ENCODE results near the gene HRH3. TPM values are rescaled to one million over a fixed set of nuclear protein-coding genes. Genes with fewer than 3 reads are reported as not detected.

Gene HRH3
- total RNA-seq, 2 donors from 2014 or later = not detected

GRCh38 chr20:62220666-62221568 is 839 bp upstream of the HRH3 start:
- intact Hi-C loops (cut with DNase I, micrococcal nuclease) = no loop called here
- DNase-seq (no peak), ATAC-seq (peak; percentile 15)

- intact Hi-C loops (cut with DNase I, micrococcal nuclease) = no loop called here
- ATAC-seq (peak; percentile 17), DNase-seq (no peak)
Observed at GRCh38 chr20:62219101-62219991, 732 bp downstream of the HRH3 start.

- intact Hi-C loops (cut with DNase I, micrococcal nuclease) = no loop called here
- DNase-seq (no peak), ATAC-seq (no peak)
Observed at GRCh38 chr20:62217913-62218773, 1.9 kb downstream of the HRH3 start.

- ATAC-seq (no peak), DNase-seq (no peak)
- intact Hi-C loops (cut with DNase I, micrococcal nuclease) = no loop called here
Observed at GRCh38 chr20:62216636-62217566, 3.2 kb downstream of the HRH3 start.

- no peak for DNase-seq
- no peak for ATAC-seq
- intact Hi-C loops (cut with DNase I, micrococcal nuclease) = no loop called here
Observed at GRCh38 chr20:62215991-62216635, 4.0 kb downstream of the HRH3 start.

GRCh38 chr20:62215020-62215990 is 4.8 kb downstream of the HRH3 start:
- ATAC-seq = no peak
- intact Hi-C loops (cut with DNase I, micrococcal nuclease) = no loop called here

GRCh38 chr20:62214067-62214466 is 6.0 kb downstream of the HRH3 start:
- ATAC-seq (no peak), DNase-seq (no peak)
- intact Hi-C loops (cut with DNase I, micrococcal nuclease) = no loop called here

More at GRCh38 chr20:62215020-62215990, 4.8 kb downstream of the HRH3 start:
- DNase-seq = no peak

GRCh38 chr20:62212299-62212698 is 7.8 kb downstream of the HRH3 start:
- no peak for ATAC-seq
- intact Hi-C loops (cut with DNase I, micrococcal nuclease) = no loop called here
- DNase-seq = no peak

- intact Hi-C loops (cut with DNase I, micrococcal nuclease) = no loop called here
Observed at GRCh38 chr20:62211769-62212288, 8.2 kb downstream of the HRH3 start.

GRCh38 chr20:62211216-62211615 is 8.9 kb downstream of the HRH3 start:
- no peak for ATAC-seq
- no peak for DNase-seq
- intact Hi-C loops (cut with DNase I, micrococcal nuclease) = no loop called here

More at GRCh38 chr20:62211769-62212288, 8.2 kb downstream of the HRH3 start:
- ATAC-seq (no peak), DNase-seq (no peak)

- ATAC-seq (no peak), DNase-seq (no peak)
- intact Hi-C loops (cut with DNase I, micrococcal nuclease) = no loop called here
Observed at GRCh38 chr20:62210496-62210855, 9.6 kb downstream of the HRH3 start.

- intact Hi-C loops (cut with DNase I, micrococcal nuclease) = no loop called here
- ATAC-seq (no peak), DNase-seq (no peak)
Observed at GRCh38 chr20:62209850-62210495, 10.1 kb downstream of the HRH3 start.

- ATAC-seq (peak; percentile 35), DNase-seq (no peak)
- intact Hi-C loops (cut with DNase I, micrococcal nuclease) = no loop called here
Observed at GRCh38 chr20:62208795-62209755, 11.0 kb downstream of the HRH3 start.

GRCh38 chr20:62208061-62208794 is 11.8 kb downstream of the HRH3 start:
- intact Hi-C loops (cut with DNase I, micrococcal nuclease) = no loop called here
- ATAC-seq (no peak), DNase-seq (no peak)
